Retina (tissue), 1 donor: Measurements from ENCODE around the gene TTN.

ENCODE experiments used
- DNase-seq: peaks from one replicate; pipeline ENCODE4 v3.0.0-alpha.2; 2016

The TTN gene

GRCh38 chr2:178811045-178811444 is 3.8 kb upstream of the TTN start:
- DNase-seq: no peak

- DNase-seq: no peak
Observed at GRCh38 chr2:178810422-178810821, 3.2 kb upstream of the TTN start.

GRCh38 chr2:178806543-178806942 is 680 bp downstream of the TTN start:
- no peak for DNase-seq

GRCh38 chr2:178805457-178805856 is 1.8 kb downstream of the TTN start:
- DNase-seq: no peak

GRCh38 chr2:178804791-178805190 is 2.4 kb downstream of the TTN start:
- no peak for DNase-seq

GRCh38 chr2:178800510-178800909 is 6.7 kb downstream of the TTN start:
- DNase-seq: no peak

- no peak for DNase-seq
Observed at GRCh38 chr2:178799305-178799704, 7.9 kb downstream of the TTN start.

GRCh38 chr2:178796079-178796677 is 11.0 kb downstream of the TTN start:
- DNase-seq: no peak

GRCh38 chr2:178787934-178788333 is 19.3 kb downstream of the TTN start:
- DNase-seq: no peak

- no peak for DNase-seq
Observed at GRCh38 chr2:178787155-178787554, 20.1 kb downstream of the TTN start.

- DNase-seq: no peak
Observed at GRCh38 chr2:178783889-178784288, 23.3 kb downstream of the TTN start.

- no peak for DNase-seq
Observed at GRCh38 chr2:178782236-178782635, 25.0 kb downstream of the TTN start.

GRCh38 chr2:178777577-178777976 is 29.6 kb downstream of the TTN start:
- DNase-seq: no peak

- DNase-seq: no peak
Observed at GRCh38 chr2:178776751-178777150, 30.5 kb downstream of the TTN start.

GRCh38 chr2:178775975-178776374 is 31.2 kb downstream of the TTN start:
- no peak for DNase-seq

- no peak for DNase-seq
Observed at GRCh38 chr2:178770518-178770917, 36.7 kb downstream of the TTN start.

GRCh38 chr2:178767094-178768060 is 39.8 kb downstream of the TTN start:
- DNase-seq: peak; percentile 3

GRCh38 chr2:178764097-178764496 is 43.1 kb downstream of the TTN start:
- no peak for DNase-seq

GRCh38 chr2:178761759-178762371 is 45.4 kb downstream of the TTN start:
- DNase-seq: peak; percentile 26

- no peak for DNase-seq
Observed at GRCh38 chr2:178756843-178757242, 50.4 kb downstream of the TTN start.

- no peak for DNase-seq
Observed at GRCh38 chr2:178756343-178756742, 50.9 kb downstream of the TTN start.

GRCh38 chr2:178747767-178748166 is 59.5 kb downstream of the TTN start:
- DNase-seq: no peak

GRCh38 chr2:178734518-178734917 is 72.7 kb downstream of the TTN start:
- DNase-seq: no peak

GRCh38 chr2:178733975-178734374 is 73.2 kb downstream of the TTN start:
- DNase-seq: no peak
